K562 (cell line): ENCODE results near the gene CNOT6L. TPM values are rescaled to one million over a fixed set of nuclear protein-coding genes. Genes with fewer than 3 reads are reported as not detected.

Experiments used
- ATAC-seq: fragments of 200-7000 bp; cut with Tn5 transposase; 3 replicates; pipeline ENCODE4 v1.9.1; 2020; ENCODE audit warnings: moderate library complexity
- BruUV-seq: library from RNA; stranded (reverse); fragments of 400-500 nt; replicated peaks from 2 replicates; lab custom pipeline; 2021; lab: Mats Ljungman, UMichigan
- CTCF ChIA-PET: fragments of 300-600 bp; formaldehyde crosslinking; extraction: SDS; loops from one replicate; lab custom pipeline; 2021; ENCODE audit warnings: low intra/inter-chr PET ratio; lab: Yijun Ruan, JAX
- POLR2A ChIA-PET: fragments of 300-600, 350-650 bp; sonication (Branson Sonifier 250); formaldehyde crosslinking; extraction: SDS; loops from one replicate; lab custom pipeline; 2021; ENCODE audit warnings: antibody characterized with exemption, inconsistent platforms; lab: Yijun Ruan, JAX
- DNase-seq, 4 experiments: peaks; one replicate each; pipeline versions ENCODE4 v3.0.0 to v3.0.0-alpha.2; 2011 to 2018; ENCODE audit warnings: low spot score in 3 of 4, mixed read lengths in 3 of 4; ENCODE audit errors: extremely low read depth in 1 of 4
- FAIRE-seq: peaks from 2 replicates; lab custom pipeline; 2011; peaks lifted over from hg19 to GRCh38; lab: Jason Lieb, UNC
- H2AFZ ChIP-seq: 2 replicates; pipeline ENCODE4 v1.6.0; 2011; ENCODE audit warnings: low read depth, low read length, control low read depth, inconsistent platforms
- H3K27ac ChIP-seq: fragments of 200-600 bp; 3 replicates; pipeline ENCODE4 v1.8.0; 2011; ENCODE audit warnings: low read depth, mild to moderate bottlenecking, control low read depth, inconsistent platforms, low read length, moderate library complexity, mixed read lengths; ENCODE audit errors: extremely low read depth
- H3K27me3 ChIP-seq, 2 experiments: fragments of 300-600 bp in 1 of 2; 2 replicates in 1 of 2; 3 replicates in 1 of 2; pipeline versions ENCODE4 v1.6.0 to v1.8.0; 2011; ENCODE audit warnings: inconsistent platforms in 2 of 2, low read length in 2 of 2, mild to moderate bottlenecking in 1 of 2, mixed read lengths in 1 of 2, moderate library complexity in 1 of 2; ENCODE audit not compliant: control insufficient read depth in 2 of 2, insufficient read depth in 2 of 2
- H3K36me3 ChIP-seq: fragments of 300-600 bp; 3 replicates; pipeline ENCODE4 v1.8.0; 2011; ENCODE audit warnings: mild to moderate bottlenecking, low read length, inconsistent platforms; ENCODE audit not compliant: control insufficient read depth, insufficient read depth
- H3K4me1 ChIP-seq, 2 experiments: fragments of 200-600 bp in 1 of 2; replicated peaks in 1 of 2; 2 replicates in 1 of 2; 3 replicates in 1 of 2; pipeline versions ENCODE4 v1.5.1 to v1.8.0; 2011; ENCODE audit warnings: inconsistent platforms in 2 of 2, low read length in 2 of 2, mild to moderate bottlenecking in 1 of 2, mixed read lengths in 1 of 2, moderate library complexity in 1 of 2; ENCODE audit not compliant: control insufficient read depth in 2 of 2, insufficient read depth in 2 of 2
- H3K4me2 ChIP-seq: 2 replicates; pipeline ENCODE4 v1.6.1; 2011; ENCODE audit warnings: low read length, control low read depth, inconsistent platforms, mixed read lengths; ENCODE audit not compliant: insufficient read depth
- H3K4me3 ChIP-seq: fragments of 200-600 bp; sonication (generic), shearing (Covaris generic); 2 replicates; pipeline ENCODE4 v1.5.1; 2016; ENCODE audit warnings: control low read depth, inconsistent platforms
- H3K79me2 ChIP-seq: fragments of 200-600 bp; 3 replicates; pipeline ENCODE4 v1.8.0; 2011; ENCODE audit warnings: low read length, inconsistent platforms; ENCODE audit not compliant: control insufficient read depth, insufficient read depth
- H3K9ac ChIP-seq, 2 experiments: 2 replicates each; pipeline versions ENCODE4 v1.6.0 to v1.6.1; 2011; ENCODE audit warnings: low read depth in 2 of 2, low read length in 2 of 2, control low read depth in 1 of 2, inconsistent platforms in 1 of 2, mild to moderate bottlenecking in 1 of 2, mixed read lengths in 1 of 2; ENCODE audit not compliant: insufficient read depth in 1 of 2
- H3K9me1 ChIP-seq: one replicate; pipeline ENCODE4 v1.6.0; 2011; ENCODE audit warnings: inconsistent platforms, mild to moderate bottlenecking, low read length, moderate library complexity; ENCODE audit not compliant: control insufficient read depth, insufficient read depth
- H3K9me3 ChIP-seq: replicated peaks from 2 replicates; pipeline ENCODE4 v1.5.1; 2011; ENCODE audit warnings: low read depth, low read length, inconsistent platforms; ENCODE audit not compliant: control insufficient read depth, insufficient read depth
- H4K20me1 ChIP-seq: replicated peaks from 2 replicates; pipeline ENCODE4 v1.6.1; 2011; ENCODE audit warnings: low read length, inconsistent platforms, mixed read lengths; ENCODE audit not compliant: control insufficient read depth, insufficient read depth
- BCOR ChIP-seq: fragments of 450-650 bp; IDR thresholded peaks from 2 replicates; pipeline ENCODE4 v1.6.1; 2016
- MYC ChIP-seq, 2 experiments: fragments of 250-450 bp in 1 of 2; sonication (Bioruptor Pico) in 1 of 2; IDR thresholded peaks; 2 replicates each; pipeline versions ENCODE4 v1.5.1 to v1.6.1; 2012 to 2021; ENCODE audit warnings: low read depth in 2 of 2, borderline replicate concordance in 1 of 2, improper control_type of control experiment in 1 of 2, low read length in 1 of 2, mild to moderate bottlenecking in 1 of 2, moderate library complexity in 1 of 2
- RBM25 ChIP-seq: fragments of 200-400 bp; formaldehyde crosslinking; IDR thresholded peaks from 2 replicates; pipeline ENCODE4 v1.6.1; 2018; ENCODE audit warnings: low read length, low read depth, moderate library complexity; ENCODE audit not compliant: severe bottlenecking
- ZBTB33 ChIP-seq: sonication (generic); formaldehyde crosslinking; IDR thresholded peaks from 2 replicates; pipeline ENCODE4 v1.8.1; 2023; ENCODE audit warnings: mild to moderate bottlenecking, missing genetic modification reagents
- ZNF12 ChIP-seq: sonication (generic); formaldehyde crosslinking; IDR thresholded peaks from 2 replicates; pipeline ENCODE4 v1.4.0; 2020; ENCODE audit warnings: mild to moderate bottlenecking, missing genetic modification reagents
- ZNF511 ChIP-seq: sonication (generic); formaldehyde crosslinking; IDR thresholded peaks from 2 replicates; pipeline ENCODE4 v1.8.0; 2022; ENCODE audit warnings: mild to moderate bottlenecking, missing genetic modification reagents
- WGBS: fragments of 100-300 bp; shearing (Covaris generic); methylation state at CpG from one replicate; pipeline ENCODE4 v1.1.6; 2016; ENCODE audit warnings: low coverage, mixed read lengths; ENCODE audit not compliant: insufficient coverage; ENCODE audit errors: missing lambda C conversion rate; 5-methylcytosine and 5-hydroxymethylcytosine counted together
- in situ Hi-C: fragments of 300-500 bp; cut with MboI; formaldehyde crosslinking; loops from 4 replicates; pipeline ENCODE4 v1.15.0; 2018; ENCODE audit warnings: inconsistent platforms, mixed read lengths
- intact Hi-C: fragments of 100-400 bp; cut with micrococcal nuclease; formaldehyde crosslinking; loops from 2 replicates; pipeline ENCODE4 v1.14.2; 2022
- polyA plus RNA-seq, 8 experiments: library from polyadenylated mRNA; depleted of rRNA in 4 of 8; stranded (reverse) in 5 of 8; unstranded in 3 of 8; fragments of >200 nt; fragmentation: Nextera tagmentation in 2 of 8; fragmentation: Illumina TruSeq in 1 of 8; extraction: Ambion mirVana in 2 of 8; extraction: Trizol in 1 of 8; gene quantifications; 2 replicates each; pipeline versions ENCODE4 v1.2.1 to v1.2.3, GENCODE V29; 2011 to 2014; ENCODE audit warnings: inconsistent platforms in 1 of 8, missing spikeins in 1 of 8
- total RNA-seq, 7 experiments: library from RNA; depleted of rRNA in 6 of 7; stranded (reverse); fragments of >200 nt in 6 of 7; fragmentation: Illumina TruSeq in 2 of 7; extraction: Trizol in 2 of 7; gene quantifications; 2 replicates each; pipeline versions ENCODE4 v1.2.1 to v1.2.3, GENCODE V29; 2011 to 2021; ENCODE audit warnings: low replicate concordance in 1 of 7
- TF ChIP-seq, protein P1 (sequence below): sonication (generic); formaldehyde crosslinking; IDR thresholded peaks from 2 replicates; pipeline ENCODE4 v1.8.0; 2023; ENCODE audit warnings: missing genetic modification reagents, mild to moderate bottlenecking, borderline replicate concordance

The CNOT6L gene
- total and polyA plus RNA-seq, 9 of the 15 experiments (the other 6 are each of a cell fraction or from before 2014, with no cell fraction given) = 3.7 to 27.9 (median 6.5) TPM

DNA sequence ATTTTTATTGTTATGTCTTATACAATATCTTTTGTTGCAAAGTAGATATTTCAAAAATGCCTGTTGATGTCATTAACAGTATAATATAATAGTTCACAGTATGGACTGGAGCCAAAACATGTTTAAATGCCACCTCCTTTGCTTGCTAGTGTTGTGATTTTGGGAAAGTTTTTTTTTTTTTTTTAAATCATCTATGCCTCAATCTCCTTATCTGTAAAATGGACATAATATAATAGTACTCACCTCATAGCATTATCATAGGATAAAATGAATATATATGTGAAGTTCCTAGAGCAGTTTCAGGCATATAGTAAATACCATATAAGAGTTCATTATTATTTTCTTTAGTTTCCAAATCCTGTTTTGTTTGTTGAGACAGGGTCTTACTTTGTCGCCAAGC is 25.2 kb upstream of the CNOT6L start:
- no peak overlapping the region for H3K4me2 ChIP-seq
- peak; percentile 60; the same call in 1 of the 2 replicates for TF ChIP-seq BCOR
- TF ChIP-seq ZNF511 (CRISPR knock-in tag) = no peak
- peak; percentile 83 for TF ChIP-seq RBM25
- H3K36me3 ChIP-seq = no peaks in the 10 kb centered on the region
- no peak overlapping the region for H3K4me3 ChIP-seq
- 23% methylated on average over 1 of the region's 1 CpG for WGBS
- in situ Hi-C loops (no loop called here), intact Hi-C loops (no loop called here)
- CTCF ChIA-PET = no interaction called here
- H4K20me1 ChIP-seq = no peaks in the 10 kb centered on the region
- no peaks in the 10 kb centered on the region for H3K9me3 ChIP-seq
- no peak for ATAC-seq
- H3K79me2 ChIP-seq = no peaks in the 10 kb centered on the region
- no TSS peak for BruUV-seq
- H3K9me1 ChIP-seq = no peaks in the 10 kb centered on the region
- H3K27me3 ChIP-seq = no peaks in the 10 kb centered on the region
- no peak overlapping the region for H3K27ac ChIP-seq
- DNase-seq = no peak
- no peak overlapping the region for H3K9ac ChIP-seq
- H2AFZ ChIP-seq = no peak overlapping the region
- no peaks in the 10 kb centered on the region for H3K4me1 ChIP-seq
- POLR2A ChIA-PET = interaction anchor here (0.6 kb wide), 1 partner anchor 62 kb away, joined by 3 read pairs; no protein-coding TSS in a partner anchor
- FAIRE-seq = no peak

DNA sequence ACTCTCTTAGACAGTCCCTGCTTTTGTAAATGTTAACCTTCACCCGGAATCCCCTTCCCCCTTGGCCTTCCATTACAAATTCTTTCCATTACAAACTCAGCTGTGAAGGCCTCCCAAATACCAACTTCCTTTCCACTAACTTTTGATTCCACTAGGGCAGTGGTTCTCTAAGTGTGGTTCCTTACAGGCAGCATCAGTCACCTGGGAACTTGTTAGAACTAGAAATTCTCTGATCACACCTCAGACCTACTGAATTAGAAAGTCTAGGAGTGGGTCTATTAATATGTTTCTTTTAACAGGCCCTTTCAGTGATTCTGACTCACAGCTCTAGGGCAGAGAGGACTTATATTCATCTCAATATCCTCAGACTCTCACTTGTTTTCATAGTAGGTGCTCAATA is 24.5 kb upstream of the CNOT6L start:
- Histone ChIP-seq H3K27ac (no peak overlapping the region), H2AFZ (peak overlapping the region; percentile 12; the same call in 1 of the 2 replicates), H4K20me1 (no peaks in the 10 kb centered on the region), H3K4me3 (no peak overlapping the region), H3K4me1 (no peaks in the 10 kb centered on the region), H3K9me1 (no peaks in the 10 kb centered on the region), H3K27me3 (no peaks in the 10 kb centered on the region), H3K9me3 (no peaks in the 10 kb centered on the region), H3K36me3 (no peaks in the 10 kb centered on the region), H3K79me2 (no peaks in the 10 kb centered on the region), H3K9ac (no peak overlapping the region), H3K4me2 (no peak overlapping the region)
- POLR2A ChIA-PET = interaction anchor here (0.6 kb wide), 1 partner anchor 63 kb away, joined by 3 read pairs; no protein-coding TSS in a partner anchor
- BruUV-seq = no TSS peak
- DNase-seq = no peak
- 0% methylated on average over 1 of the region's 1 CpG for WGBS
- CTCF ChIA-PET = no interaction called here
- in situ Hi-C loops (no loop called here), intact Hi-C loops (no loop called here)
- peak; percentile 46; the same call in 2 of the 3 replicates for ATAC-seq
- no peak for FAIRE-seq
- TF ChIP-seq, protein P1, sequence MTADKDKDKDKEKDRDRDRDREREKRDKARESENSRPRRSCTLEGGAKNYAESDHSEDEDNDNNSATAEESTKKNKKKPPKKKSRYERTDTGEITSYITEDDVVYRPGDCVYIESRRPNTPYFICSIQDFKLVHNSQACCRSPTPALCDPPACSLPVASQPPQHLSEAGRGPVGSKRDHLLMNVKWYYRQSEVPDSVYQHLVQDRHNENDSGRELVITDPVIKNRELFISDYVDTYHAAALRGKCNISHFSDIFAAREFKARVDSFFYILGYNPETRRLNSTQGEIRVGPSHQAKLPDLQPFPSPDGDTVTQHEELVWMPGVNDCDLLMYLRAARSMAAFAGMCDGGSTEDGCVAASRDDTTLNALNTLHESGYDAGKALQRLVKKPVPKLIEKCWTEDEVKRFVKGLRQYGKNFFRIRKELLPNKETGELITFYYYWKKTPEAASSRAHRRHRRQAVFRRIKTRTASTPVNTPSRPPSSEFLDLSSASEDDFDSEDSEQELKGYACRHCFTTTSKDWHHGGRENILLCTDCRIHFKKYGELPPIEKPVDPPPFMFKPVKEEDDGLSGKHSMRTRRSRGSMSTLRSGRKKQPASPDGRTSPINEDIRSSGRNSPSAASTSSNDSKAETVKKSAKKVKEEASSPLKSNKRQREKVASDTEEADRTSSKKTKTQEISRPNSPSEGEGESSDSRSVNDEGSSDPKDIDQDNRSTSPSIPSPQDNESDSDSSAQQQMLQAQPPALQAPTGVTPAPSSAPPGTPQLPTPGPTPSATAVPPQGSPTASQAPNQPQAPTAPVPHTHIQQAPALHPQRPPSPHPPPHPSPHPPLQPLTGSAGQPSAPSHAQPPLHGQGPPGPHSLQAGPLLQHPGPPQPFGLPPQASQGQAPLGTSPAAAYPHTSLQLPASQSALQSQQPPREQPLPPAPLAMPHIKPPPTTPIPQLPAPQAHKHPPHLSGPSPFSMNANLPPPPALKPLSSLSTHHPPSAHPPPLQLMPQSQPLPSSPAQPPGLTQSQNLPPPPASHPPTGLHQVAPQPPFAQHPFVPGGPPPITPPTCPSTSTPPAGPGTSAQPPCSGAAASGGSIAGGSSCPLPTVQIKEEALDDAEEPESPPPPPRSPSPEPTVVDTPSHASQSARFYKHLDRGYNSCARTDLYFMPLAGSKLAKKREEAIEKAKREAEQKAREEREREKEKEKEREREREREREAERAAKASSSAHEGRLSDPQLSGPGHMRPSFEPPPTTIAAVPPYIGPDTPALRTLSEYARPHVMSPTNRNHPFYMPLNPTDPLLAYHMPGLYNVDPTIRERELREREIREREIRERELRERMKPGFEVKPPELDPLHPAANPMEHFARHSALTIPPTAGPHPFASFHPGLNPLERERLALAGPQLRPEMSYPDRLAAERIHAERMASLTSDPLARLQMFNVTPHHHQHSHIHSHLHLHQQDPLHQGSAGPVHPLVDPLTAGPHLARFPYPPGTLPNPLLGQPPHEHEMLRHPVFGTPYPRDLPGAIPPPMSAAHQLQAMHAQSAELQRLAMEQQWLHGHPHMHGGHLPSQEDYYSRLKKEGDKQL (CRISPR knock-in tag) = no peak
- TF ChIP-seq ZNF12 (CRISPR knock-in tag) = no peak
- TF ChIP-seq MYC (IDR thresholded peaks at IDR 0.05; ENCODE audit: low read depth, low read length) = no peak
- no peak for TF ChIP-seq MYC (CRISPR knock-in tag; IDR thresholded peaks at IDR 0.05; ENCODE audit: borderline replicate concordance, low read depth)
- no peak for TF ChIP-seq ZBTB33 (CRISPR knock-in tag)
